ENCODE measurements around the gene KLHDC3.

The KLHDC3 gene

GRCh38 chr6:43033496-43034189 is 19.6 kb downstream of the KLHDC3 start:
- no peak for DNase-seq (ENCODE audit: low spot score)
- no peaks in the 10 kb centered on the region for H3K27me3 ChIP-seq (ENCODE audit: insufficient read depth, poor library complexity, severe bottlenecking)
- H3K27ac ChIP-seq (ENCODE audit: poor library complexity, severe bottlenecking): no peak overlapping the region
- TF ChIP-seq CTCF (IDR thresholded peaks at IDR 0.05; ENCODE audit: poor library complexity, severe bottlenecking): no peak
- H3K4me3 ChIP-seq (ENCODE audit: severe bottlenecking): no peak overlapping the region
- H3K36me3 ChIP-seq (ENCODE audit: low read depth): peaks cover 67% of the 10 kb centered on the region
- no peaks in the 10 kb centered on the region for H3K4me1 ChIP-seq (ENCODE audit: insufficient read depth, poor library complexity, severe bottlenecking)
- ATAC-seq (ENCODE audit: low read depth): no peak
- H3K9me3 ChIP-seq (ENCODE audit: severe bottlenecking): no peaks in the 10 kb centered on the region

GRCh38 chr6:43034190-43034525 is 20.1 kb downstream of the KLHDC3 start:
- Histone ChIP-seq H3K27ac (ENCODE audit: poor library complexity, severe bottlenecking) (no peak overlapping the region), H3K36me3 (ENCODE audit: low read depth) (peaks cover 65% of the 10 kb centered on the region), H3K4me3 (ENCODE audit: severe bottlenecking) (no peak overlapping the region), H3K4me1 (ENCODE audit: insufficient read depth, poor library complexity, severe bottlenecking) (no peaks in the 10 kb centered on the region), H3K9me3 (ENCODE audit: severe bottlenecking) (no peaks in the 10 kb centered on the region), H3K27me3 (ENCODE audit: insufficient read depth, poor library complexity, severe bottlenecking) (no peaks in the 10 kb centered on the region)
- no peak for DNase-seq (ENCODE audit: low spot score)
- no peak for TF ChIP-seq CTCF (IDR thresholded peaks at IDR 0.05; ENCODE audit: poor library complexity, severe bottlenecking)
- ATAC-seq (ENCODE audit: low read depth): no peak

- Histone ChIP-seq H3K36me3 (ENCODE audit: low read depth) (peaks cover 54% of the 10 kb centered on the region), H3K4me3 (ENCODE audit: severe bottlenecking) (no peak overlapping the region), H3K27ac (ENCODE audit: poor library complexity, severe bottlenecking) (no peak overlapping the region), H3K4me1 (ENCODE audit: insufficient read depth, poor library complexity, severe bottlenecking) (no peaks in the 10 kb centered on the region), H3K9me3 (ENCODE audit: severe bottlenecking) (no peaks in the 10 kb centered on the region), H3K27me3 (ENCODE audit: insufficient read depth, poor library complexity, severe bottlenecking) (no peaks in the 10 kb centered on the region)
- DNase-seq (ENCODE audit: low spot score): no peak
- ATAC-seq (ENCODE audit: low read depth): no peak
- no peak for TF ChIP-seq CTCF (IDR thresholded peaks at IDR 0.05; ENCODE audit: poor library complexity, severe bottlenecking)
These were observed 21.6 kb downstream of the KLHDC3 start for GRCh38 chr6:43035495-43036194.

GRCh38 chr6:43036712-43037111 is 22.7 kb downstream of the KLHDC3 start:
- Histone ChIP-seq H3K27ac (ENCODE audit: poor library complexity, severe bottlenecking) (no peak overlapping the region), H3K4me1 (ENCODE audit: insufficient read depth, poor library complexity, severe bottlenecking) (no peaks in the 10 kb centered on the region), H3K27me3 (ENCODE audit: insufficient read depth, poor library complexity, severe bottlenecking) (no peaks in the 10 kb centered on the region), H3K9me3 (ENCODE audit: severe bottlenecking) (no peaks in the 10 kb centered on the region), H3K36me3 (ENCODE audit: low read depth) (peaks cover 49% of the 10 kb centered on the region), H3K4me3 (ENCODE audit: severe bottlenecking) (no peak overlapping the region)
- no peak for TF ChIP-seq CTCF (IDR thresholded peaks at IDR 0.05; ENCODE audit: poor library complexity, severe bottlenecking)
- ATAC-seq (ENCODE audit: low read depth) (no peak), DNase-seq (ENCODE audit: low spot score) (no peak)

GRCh38 chr6:43037197-43037596 is 23.1 kb downstream of the KLHDC3 start:
- peaks cover 49% of the 10 kb centered on the region for H3K36me3 ChIP-seq (ENCODE audit: low read depth)
- TF ChIP-seq CTCF (IDR thresholded peaks at IDR 0.05; ENCODE audit: poor library complexity, severe bottlenecking): no peak
- no peak overlapping the region for H3K27ac ChIP-seq (ENCODE audit: poor library complexity, severe bottlenecking)
- H3K27me3 ChIP-seq (ENCODE audit: insufficient read depth, poor library complexity, severe bottlenecking): no peaks in the 10 kb centered on the region
- H3K4me1 ChIP-seq (ENCODE audit: insufficient read depth, poor library complexity, severe bottlenecking): no peaks in the 10 kb centered on the region
- no peaks in the 10 kb centered on the region for H3K9me3 ChIP-seq (ENCODE audit: severe bottlenecking)
- ATAC-seq (ENCODE audit: low read depth): no peak
- no peak overlapping the region for H3K4me3 ChIP-seq (ENCODE audit: severe bottlenecking)
- DNase-seq (ENCODE audit: low spot score): no peak
